HG03280 (cell line): ENCODE measurements around the gene SLC8A1.

Experiments used
- ATAC-seq: cut with Tn5 transposase; IDR thresholded peaks from one replicate; pipeline ENCODE4 v1.9.1; 2021; ENCODE audit warnings: mild to moderate bottlenecking, moderate library complexity; ENCODE audit not compliant: unreplicated experiment

SLC8A1 gene

DNA sequence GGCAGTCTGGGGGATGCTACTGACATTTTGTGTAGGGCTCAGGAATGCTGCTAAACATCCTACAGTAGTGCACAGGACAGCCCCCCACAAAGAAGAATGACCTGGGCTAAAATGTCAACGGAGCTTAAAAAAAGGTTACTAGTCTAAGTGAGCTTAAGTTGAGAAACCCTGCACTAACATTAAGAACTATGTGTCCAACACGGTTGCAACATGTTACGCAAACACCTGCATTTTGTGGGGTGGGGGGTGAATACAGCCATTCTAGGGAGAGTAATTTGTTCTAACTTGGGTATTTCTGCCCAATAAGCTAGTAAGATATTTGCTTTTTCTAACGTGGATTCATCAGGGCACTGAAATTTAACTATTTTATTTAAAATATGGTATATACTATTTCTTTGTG lies 57.9 kb downstream of the SLC8A1 start:
- ATAC-seq: no peak

DNA sequence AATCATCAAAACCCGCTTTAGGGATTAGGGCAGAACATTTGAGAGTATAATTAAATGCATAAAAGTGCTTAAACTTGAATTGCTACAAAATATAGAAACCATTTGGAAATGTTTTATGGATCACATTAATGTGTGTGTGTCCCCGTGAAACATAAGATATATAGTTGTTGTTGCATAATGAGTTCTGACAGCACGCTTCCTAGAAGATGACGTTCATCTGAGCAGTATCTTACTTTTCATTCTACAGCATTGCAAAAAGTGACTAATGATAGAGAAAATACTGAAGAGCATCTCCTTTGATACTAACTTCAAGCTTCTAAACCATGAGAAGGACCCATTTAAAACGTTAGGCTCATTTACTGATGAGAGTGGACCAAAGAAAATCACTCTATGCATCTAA lies 63.7 kb downstream of the SLC8A1 start:
- no peak for ATAC-seq

DNA sequence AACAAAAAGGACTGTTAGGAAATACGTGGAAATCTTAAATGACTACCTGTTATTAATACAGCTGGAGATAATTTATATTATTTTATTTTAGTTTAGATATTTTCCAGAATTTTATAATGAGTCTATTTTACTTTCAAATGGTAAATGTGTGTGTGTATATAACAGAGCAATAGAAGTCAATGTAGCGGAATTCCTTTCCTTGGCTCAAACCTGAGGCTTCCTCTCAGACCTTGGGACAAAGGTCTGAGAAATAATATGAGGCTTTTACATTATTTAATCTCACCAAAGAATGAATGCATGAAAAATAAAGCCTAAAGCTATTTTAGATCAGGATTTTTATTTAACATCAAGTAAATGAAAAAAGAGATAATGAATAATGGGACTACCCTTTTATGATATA lies 65.7 kb downstream of the SLC8A1 start:
- ATAC-seq: no peak

DNA sequence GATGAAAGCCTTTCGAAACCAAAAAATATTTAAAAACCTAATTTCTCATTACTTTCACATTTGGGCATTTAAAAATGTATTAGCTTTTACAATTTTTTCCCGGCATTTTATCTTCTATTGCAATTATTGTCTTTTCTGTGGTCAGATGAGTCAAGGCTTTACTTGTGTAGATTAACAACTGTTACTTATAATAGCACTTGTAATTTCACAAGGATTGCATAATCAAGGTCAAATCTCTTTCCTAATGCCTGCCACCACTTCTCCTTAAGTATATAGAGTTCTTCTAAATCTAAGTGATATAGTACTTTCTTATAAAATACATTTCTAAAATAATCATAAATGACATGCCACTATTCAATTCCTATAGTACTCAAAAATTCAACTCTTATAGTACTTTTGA lies 67.2 kb downstream of the SLC8A1 start:
- no peak for ATAC-seq

DNA sequence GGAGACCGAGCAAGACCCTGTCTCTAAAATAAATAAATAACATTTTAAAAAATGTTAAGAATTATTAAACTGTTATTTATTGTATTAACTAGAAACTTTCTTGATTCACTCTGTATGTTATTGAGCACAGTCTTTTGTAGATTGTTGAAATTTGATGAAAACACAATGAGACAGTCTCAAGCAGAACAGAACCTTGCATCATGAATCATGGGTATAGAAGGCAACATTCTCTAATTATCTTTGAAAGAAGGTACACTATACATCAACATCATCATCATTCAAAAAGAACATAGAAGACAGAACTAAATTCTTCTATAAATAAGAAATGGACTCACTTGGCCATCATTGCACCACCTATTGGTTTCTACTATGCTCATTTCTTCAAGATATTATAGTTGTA lies 67.7 kb downstream of the SLC8A1 start:
- ATAC-seq: no peak

DNA sequence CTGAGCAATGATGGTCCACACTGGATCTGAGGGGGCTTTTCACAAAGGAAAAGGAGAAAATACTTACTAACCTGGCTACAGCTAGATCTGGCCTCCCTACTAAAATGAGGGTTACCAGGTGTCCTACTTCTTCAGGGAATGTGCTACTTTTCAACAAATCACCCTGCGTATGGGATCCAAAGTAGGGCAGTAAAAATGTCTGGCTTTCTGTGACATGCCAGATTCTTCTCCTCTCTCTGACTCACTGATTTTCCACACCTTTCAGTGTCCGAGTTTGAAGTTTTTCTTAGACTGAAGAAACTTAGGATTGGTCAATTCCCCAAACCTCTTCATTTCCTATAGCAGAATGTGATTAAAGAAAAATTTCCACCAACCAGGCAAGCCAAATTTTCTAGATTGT lies 71.2 kb downstream of the SLC8A1 start:
- ATAC-seq: no peak

DNA sequence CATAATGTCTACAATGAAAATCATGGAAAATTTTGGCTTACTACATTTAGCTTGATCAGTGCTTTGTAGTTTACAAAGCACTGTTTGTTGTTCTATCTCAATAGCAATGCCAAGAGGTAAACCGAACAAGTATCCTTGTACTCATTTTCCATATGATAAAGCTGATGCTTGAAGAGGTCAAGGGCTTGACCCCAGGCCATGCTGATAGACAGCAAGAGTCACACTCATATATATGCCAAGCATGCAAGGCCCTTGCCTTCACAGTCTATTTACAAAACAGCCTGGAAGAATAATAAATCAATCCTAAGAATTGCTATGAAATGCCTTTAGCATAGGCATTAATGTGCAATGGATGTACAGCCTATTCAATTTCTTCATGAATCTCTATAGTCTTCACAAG lies 71.8 kb downstream of the SLC8A1 start:
- ATAC-seq: no peak

DNA sequence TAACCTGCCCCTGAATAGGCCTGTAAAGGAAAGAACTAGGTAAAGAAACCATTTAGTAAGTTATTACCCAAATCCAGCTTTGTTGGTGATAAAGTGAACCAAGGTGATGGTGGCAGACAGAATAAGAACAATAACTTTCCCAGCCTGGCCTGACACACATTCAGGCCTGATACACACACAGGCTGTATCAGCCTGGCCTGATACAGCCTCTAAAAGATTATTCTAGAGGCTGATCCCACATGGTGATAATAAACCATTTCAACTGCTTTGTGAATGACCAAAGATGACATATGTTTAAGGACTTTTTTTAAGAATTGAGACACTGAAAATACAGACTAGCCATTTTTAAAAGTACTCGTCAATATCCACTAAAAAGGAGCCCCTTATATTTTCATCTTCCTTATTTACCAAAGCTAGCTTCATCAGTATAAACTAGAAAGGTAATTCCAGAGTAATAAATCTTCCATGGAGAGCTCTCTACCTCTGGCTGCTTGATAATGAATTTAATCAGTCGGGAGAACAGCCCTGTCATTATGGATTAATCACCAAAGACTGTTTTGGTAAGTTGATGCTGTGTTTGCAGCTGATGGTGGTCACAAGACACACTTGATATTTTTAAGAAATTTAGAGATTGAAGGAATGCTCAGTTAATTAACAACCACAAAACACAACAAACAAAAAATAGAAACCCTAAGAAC lies 77.2 kb downstream of the SLC8A1 start:
- no peak for ATAC-seq

DNA sequence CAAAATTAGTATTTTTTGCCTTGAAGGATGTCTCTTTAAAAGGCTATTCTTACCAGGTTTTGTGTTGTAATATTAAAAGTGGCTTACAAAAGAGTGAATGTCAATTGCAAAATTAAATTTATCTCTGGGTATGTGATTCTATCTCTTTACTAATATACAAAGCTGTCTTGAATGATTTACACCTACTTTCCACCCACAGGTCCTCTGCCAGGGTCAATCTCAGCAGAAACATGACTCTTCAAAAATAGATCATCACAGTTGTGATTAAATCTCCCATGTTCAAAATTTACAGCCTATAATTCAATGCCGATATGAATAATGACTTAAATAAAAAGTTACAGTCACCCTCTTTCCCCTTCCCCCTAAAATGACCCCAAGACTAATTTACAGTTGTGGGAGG lies 78.8 kb downstream of the SLC8A1 start:
- no peak for ATAC-seq

DNA sequence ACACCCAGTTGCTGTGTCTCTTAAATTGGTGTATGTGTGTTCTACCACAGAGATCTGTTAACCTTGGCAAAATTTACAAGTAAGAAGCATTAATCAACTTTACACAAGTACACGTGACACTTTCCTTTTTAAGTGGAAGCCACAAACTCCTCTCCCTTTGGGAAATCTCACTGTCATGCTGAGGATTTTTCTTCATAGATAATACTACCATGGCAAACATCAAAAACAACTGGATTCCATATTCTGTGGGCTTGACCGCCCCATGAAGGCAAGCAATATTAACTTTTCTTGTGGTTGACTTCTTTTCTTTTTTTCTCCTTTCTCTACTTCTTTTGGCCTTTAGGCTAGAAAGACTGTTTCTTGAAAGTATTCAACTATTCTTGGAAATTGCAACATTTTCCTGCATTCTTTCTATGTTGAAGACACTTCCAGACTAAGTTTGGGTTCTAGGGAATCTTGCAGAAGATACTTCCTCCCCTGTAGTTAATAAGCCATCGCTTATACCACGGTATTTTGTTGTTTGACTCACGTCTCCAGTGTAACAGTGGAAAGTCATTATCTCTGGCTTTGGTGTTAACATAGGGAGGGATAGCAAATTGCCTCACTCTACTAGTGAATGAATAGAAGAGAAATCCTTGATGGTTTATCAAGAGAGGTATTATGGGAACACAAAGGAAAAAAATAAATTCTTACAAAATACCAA lies 79.5 kb downstream of the SLC8A1 start:
- ATAC-seq: no peak

DNA sequence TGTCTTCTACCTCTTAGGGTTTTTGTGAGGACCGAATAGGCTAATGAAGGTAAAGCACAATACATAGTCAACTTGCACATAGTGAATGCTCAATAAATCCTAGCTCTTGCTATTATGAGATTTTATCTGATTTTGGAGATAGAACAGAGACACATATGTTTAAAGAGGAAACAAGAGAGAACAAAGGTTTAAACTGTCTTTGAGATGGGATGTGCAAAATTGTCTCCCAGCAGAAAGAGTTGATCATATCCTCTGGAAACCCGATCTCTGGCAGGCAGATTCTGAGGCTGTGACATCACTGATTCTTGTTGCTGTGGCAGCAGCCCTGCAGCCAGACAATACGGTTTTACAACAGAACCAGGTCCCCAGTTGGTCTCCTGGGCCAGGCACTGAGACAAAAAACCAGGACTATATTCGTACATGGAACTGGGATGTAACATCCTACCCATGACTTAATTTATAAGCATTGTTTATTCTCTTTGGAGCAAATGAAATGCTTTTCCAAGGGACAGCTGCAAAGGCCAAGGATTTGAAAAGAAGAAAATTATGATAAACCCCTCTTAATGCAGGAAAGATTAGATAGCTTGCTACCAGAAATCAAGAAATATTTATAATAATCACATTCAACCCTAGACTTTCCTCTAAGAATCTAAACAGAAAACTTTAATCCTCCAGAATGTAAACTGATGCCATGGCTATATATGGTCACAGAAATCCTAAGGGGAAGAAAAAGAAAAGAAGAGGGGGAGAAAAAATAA lies 80.2 kb downstream of the SLC8A1 start:
- ATAC-seq: no peak

DNA sequence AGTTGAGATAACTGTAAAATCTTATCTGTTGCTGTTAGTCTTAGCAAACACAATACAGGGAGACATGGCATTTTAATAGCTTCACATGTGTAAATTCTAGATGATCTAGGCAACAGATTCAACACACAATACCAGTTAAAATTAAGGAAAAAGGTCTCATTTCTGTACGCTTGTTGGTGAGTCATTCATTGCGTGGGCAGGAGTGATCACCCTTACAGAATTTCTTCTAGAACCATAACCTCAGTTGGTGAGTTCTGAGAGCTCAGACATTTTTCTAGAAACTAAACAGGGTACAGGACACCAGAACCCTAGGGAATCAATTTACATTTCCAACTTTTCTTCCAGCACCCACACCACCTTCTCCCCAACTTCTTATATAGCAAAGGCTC lies 81.9 kb downstream of the SLC8A1 start:
- ATAC-seq: no peak

DNA sequence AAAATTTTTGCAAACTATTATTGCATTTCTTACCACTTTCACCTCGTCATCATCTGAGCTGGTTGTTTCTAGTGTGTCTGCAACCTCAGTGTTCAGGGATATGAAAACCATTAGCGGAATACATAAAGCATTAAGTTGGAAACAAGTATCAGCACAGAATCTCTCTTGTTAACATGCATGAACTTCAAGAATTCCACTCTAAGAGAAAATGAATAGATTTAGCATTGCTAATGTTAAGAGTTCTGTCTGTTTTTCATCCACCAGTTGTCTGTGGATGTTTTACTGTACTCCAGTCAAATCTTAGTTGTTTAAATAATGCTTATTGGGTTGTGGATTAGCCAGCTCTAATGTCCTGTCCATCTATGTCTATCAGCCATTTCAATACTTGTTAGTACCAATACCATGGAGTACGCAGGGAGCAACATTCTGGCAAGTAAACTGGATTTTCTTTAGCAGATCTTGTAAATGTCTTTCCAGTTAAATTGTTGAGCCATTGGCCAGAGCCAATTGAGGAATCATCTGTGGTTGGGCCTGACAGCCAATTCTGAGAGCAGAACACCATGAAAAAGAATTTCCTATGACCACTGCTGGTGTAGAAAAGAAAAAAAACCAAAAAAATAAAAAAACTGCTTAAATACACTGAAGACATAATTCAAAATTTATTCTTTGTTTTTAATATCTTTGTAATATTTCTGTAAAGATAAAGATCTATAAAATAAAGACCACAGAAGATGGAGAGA lies 82.5 kb downstream of the SLC8A1 start:
- no peak for ATAC-seq

DNA sequence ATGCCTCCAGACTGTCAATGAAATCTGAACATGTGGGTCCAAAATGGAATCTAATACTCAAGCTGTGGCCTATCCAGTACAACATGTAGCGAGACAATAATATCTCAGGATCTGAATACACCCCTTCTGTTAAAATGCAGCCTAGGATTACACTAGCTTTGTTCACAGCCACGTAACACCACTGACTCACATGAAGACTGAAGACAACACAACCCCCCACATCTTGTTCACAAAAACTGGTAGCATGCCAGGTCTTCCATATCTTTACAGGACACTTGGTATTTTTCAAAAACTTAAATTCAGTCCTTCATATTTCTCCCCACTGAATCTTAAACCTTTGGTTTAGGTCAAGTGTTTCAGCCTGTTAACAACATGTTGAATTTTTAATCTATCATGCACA lies 84.2 kb downstream of the SLC8A1 start:
- ATAC-seq: no peak

DNA sequence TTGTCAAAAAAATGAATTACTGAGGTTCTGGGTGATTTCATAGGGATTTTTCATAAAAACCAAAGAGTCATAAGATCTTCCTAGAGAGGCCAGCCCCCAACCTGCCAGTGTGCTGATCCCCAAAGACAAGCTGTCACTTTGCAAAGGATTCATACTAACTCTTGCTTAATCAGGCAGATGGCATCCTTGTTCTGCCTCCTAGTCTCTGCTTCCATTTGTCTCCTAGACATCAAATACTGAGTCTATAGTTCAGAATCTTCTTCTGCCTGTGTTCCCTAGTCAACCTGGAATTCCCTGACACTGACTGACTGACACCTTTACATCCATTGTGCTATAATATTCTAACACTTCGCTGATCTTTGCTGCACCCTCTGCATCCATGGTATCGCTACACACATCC lies 84.9 kb downstream of the SLC8A1 start:
- ATAC-seq: no peak

DNA sequence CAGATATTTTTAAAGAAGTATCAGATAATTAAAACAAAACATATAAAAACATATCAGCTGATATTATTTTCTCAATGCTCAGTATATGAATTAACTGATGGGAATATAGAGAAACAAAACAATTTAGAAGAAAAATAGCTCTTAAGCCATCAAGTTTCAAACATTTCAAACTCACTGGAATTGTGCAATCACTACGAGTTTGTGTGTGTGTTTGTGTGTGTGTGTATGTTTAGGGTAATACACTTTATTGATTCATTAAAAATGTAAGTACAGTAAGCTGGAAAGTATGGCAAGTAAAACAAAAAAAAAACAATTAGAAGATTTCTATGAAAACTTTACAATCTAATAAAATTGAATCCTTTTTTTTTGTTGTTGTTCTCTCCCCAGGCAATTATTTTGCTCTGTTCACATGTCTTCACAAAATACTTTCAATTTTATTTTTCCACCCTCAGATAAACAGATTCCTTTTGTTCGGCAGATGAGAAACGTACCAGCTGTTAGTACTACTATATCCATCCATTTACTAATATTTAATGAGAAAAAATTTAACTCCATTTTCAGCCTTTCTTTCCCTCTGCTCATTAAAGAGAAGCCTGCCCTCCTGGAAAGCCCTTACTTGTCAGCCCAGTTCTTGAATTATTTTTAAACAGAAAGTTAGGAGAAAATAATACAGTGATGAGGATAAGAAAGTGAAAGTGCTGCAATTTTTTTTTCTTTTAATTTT lies 87.6 kb downstream of the SLC8A1 start:
- no peak for ATAC-seq

DNA sequence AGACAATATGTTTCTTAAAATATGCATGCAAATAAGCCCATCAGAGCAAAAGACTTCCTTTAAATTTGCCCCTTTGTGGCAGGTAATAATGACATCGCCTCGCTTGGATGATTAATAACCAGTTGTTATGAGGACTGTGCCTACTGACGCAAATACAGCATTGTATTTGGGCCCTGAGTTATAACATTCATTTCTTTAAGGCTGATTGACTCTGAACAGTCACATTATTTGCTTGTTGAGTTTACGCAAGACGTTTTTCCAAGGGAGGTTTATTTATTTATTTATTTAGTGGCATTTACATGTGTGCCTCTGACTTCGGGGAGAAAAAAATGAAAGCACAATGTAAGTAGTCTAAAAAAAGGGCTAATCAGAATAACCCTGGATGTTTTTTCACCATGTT lies 88.3 kb downstream of the SLC8A1 start:
- no peak for ATAC-seq

DNA sequence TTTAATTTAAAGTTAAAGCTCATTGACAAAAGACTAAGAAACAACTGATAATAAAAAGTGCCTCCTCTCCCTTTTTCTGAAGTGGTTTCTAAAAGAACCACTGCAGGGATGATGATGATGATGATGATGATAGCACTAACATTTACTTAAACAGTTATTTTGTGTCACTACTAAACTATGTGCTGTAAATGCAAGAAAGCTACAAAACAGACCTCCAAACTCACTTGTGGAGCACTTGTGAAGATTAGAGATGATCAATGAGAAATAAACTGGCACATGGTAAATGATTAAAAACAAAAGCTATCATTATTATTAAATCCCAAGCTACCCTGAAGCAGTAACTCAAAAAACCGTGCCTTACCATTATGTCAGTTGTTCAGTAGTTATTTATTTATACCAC lies 88.7 kb downstream of the SLC8A1 start:
- ATAC-seq: no peak

DNA sequence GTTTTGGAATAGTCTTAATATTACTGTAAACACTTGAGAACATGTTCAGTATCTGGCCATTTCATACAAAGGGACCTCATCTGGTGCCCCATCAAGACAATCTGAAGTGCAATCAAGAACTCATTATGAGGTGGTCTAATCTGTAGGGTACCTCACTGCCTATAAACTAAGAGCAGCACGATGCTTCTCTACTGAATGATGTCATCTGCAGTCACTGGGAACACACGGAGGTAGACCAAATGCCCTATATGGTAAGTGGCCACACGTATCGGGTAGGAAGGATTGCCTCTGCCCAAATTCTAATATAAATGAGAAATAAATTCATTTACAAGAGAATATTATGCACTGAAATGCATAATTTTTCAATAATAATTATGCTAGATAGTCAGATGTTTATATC lies 90.4 kb downstream of the SLC8A1 start:
- no peak for ATAC-seq

DNA sequence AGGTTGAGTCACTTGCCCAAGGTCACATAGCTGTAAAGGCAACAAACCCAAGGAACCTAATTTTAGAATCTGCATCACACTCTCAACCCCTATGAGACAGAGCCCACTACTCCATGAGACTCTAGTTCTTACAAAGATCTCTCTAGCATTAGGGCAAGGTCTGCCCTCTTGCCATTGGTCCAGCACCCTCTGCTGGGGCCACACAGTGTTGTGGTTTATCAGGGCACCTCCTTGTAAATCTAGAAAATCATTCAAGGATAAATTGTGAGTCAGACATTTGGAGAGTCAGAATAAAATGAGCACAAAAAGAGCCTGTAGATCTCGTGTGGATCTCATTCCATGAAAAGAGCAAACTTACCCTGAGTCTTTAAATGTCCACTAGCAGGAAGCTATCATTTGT lies 91.2 kb downstream of the SLC8A1 start:
- ATAC-seq: no peak

DNA sequence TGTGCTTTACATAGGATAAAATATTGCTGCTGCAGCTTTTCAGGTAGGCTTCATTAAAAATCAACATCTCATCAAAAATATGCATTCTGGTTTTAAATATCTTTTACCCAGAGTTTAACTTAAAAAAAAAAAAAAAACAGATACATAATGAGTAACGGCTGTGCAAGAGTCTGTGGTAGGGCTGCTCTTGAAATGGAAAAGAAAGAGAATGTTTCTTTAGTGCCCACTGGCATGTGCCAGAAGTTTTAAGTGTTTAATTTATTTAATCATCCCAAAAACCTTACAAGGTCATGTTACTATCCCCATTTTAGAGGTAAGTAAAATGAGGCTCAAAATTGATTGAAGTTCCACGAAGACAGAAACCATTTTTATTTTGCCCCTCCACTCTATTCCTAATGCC lies 92.1 kb downstream of the SLC8A1 start:
- ATAC-seq: no peak
